GM19438 (cell line): Measurements from ENCODE around the gene MFN2.
"Not testable (repeated sequence)": the region's sequence is repeated elsewhere in the genome, so short reads cannot be mapped to it uniquely, and the experiment has no call there.

Experiments
- ATAC-seq: cut with Tn5 transposase; IDR thresholded peaks from one replicate; pipeline ENCODE4 v1.9.1; 2021; ENCODE audit warnings: low read depth; ENCODE audit not compliant: unreplicated experiment

MFN2 gene

DNA sequence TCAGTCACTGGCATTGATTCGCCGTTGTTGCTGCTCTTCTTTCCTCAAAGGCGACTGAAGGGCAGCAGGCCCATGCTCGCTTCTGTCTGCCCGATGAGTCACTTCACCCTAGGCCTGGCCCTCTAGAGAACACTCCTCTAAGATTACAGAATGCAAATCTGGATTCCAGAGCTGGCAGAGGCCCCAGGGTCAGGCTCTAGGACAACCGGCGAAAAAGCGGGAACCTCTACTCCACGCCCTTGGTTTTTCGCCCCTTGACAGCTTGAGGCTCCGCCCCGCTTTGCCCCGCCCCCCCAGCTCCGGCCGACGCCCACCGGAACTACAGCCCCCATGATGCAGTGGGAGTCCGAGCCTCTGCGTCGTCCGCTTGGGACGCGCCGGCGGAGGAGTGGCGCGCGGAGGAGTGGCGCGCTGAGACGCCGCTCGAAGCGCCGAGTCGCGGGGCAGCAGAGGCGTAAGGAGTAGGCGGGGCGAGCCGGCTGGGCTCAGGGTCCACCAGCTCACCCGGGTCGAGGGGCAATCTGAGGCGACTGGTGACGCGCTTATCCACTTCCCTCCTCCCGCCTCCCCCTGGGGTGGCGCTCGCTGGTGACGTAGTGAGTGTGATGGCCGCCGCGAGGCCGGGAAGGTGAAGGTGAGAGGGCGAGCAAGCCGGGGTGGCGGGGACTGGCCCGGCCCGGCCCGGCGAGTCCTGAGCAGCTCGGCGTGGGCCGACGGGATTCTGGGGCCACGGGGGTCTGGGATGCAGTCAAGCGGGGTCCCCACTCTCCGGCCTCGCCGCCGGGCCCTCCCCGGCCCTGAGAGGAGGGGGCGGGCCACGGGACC is at the start of gene MFN2:
MFN2 (plus strand) TSS at position 594 of the 825 bp plus-strand sequence. CDS start 8,725 bp downstream, outside the sequence.
- peak; percentile 91 for ATAC-seq

GRCh38 chr1:11930571-11931445 is 49.4 kb upstream of the MFN2 start:
- ATAC-seq: no peak

DNA sequence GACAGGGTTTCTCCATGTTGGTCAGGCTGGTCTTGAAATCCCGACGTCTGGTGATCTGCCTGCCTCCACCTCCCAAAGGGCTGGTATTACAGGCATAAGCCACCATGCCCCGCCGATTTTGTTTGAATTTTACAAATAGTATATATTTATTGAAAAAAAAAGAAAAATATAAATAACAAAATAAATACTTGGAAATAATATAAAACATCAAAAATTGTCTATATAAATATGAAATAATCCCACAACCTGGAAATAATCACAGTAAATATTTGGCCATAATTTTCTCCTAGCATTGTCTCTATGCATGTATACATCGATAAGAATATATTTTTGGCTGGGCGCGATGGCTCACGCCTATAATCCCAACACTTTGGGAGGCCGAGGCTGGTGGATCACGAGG is 48.4 kb upstream of the MFN2 start:
- ATAC-seq: no peak

DNA sequence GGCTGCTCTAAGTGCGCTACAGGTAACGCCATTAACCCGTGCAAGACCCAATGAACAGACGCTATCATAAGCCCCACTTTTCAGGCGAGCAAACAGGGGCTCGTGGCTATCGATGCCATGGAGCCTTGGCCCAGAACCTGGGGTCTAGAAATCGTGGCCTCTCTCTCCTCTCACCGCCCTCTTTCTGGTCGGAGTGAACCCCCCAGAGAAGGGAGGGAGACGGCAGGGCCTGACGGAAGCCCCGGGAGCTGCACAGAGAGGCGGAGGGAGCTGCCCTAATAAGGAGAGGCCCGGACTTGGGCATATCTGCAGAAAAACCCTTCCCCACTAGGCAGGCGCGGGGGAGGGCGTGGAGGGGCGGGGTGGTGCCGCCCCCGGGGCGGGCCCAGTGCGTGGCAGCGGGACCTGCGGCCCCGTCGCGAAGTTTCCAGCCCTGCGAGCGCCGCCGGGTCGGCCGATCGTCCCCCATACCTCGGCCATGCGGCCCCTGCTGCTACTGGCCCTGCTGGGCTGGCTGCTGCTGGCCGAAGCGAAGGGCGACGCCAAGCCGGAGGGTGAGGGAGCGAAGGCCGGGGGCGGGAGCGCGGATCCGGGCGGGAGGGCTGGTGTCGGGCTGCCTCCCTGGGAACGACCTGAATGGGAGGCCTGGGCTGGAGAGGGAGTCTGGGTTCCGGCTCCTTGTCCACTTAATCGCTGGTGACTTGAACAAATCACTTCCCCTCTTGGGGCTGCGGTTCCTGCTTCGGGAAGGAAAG is 45.8 kb upstream of the MFN2 start, which contains the start of gene PLOD1:
PLOD1 (plus strand) TSS at position 416 of the 755 bp plus-strand sequence; CDS start at position 479, 63 bp downstream.
- peak; percentile 90 for ATAC-seq

DNA sequence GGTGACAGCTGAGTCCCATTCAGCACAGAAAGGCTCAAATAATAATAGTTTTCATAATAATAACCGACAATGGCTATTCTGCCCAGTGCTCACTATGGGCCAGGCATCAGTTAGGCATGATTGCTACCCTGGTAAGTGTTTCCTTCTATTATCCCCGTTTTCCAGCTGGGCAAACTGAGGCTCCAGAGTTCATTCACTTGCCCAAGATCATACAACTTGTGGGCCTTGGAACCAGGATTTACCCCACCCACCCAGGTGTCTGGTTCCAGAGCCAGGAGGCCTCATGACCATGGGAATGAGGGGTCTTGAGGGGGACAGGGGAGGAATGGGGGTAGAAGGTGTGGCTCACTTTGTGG is 45.2 kb upstream of the MFN2 start:
- ATAC-seq: no peak

DNA sequence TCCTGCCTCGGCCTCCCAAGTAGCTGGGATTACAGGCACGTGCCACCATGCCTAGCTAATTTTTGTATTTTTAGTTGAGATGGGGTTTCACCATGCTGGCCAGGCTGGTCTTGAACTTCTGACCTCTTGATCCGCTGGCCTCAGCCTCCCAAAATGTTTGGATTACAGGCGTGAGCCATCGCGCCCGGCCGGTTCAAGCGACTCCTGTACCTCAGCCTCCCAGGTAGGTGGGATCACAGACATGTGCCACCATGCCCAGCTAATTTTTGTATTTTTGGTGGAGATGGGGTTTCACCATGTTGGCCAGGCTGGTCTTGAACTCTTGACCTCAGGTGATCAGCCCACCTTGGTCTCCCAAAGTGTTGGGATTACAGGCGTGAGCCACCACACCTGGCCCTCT is 44.5 kb upstream of the MFN2 start:
- not testable (repeated sequence) for ATAC-seq

DNA sequence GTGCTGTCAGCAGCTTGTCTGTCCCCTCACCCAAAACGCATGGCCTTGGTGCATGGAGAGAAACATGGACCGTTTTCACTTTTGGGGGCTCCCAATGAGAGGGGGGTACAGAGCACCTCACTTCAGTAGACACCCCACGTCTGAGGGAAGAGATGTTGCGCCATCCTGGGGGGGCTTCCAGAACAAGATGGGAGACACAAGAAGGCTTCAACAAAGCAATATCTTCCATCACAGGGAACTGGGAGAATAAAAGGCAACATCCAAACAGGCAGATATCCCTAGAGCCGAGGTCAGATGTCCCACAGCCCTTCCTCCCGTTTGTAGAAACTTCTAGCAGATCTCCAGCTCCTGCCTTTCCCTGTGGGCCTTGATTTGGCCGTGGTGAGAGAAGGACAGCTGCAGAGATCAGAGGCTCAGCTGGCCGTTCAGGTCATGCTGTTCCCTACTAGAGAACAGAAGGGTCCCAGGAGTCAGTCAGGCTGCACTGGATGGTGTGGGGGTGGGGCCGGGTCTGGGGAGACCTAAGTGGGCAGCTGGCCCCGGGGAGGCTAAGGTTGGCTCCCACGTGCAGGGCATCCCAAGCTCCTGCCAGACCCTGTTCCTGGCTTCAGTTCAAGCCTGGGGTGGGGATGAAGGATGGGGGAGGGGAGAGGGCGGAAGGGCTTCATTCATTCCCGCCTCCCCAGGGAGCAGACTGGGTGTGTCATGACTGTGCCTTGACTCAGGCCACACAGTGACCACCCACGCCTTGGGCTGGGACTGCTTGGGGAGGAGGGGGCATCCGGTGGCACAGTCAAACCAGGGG is 41.3 kb upstream of the MFN2 start:
- ATAC-seq: no peak

DNA sequence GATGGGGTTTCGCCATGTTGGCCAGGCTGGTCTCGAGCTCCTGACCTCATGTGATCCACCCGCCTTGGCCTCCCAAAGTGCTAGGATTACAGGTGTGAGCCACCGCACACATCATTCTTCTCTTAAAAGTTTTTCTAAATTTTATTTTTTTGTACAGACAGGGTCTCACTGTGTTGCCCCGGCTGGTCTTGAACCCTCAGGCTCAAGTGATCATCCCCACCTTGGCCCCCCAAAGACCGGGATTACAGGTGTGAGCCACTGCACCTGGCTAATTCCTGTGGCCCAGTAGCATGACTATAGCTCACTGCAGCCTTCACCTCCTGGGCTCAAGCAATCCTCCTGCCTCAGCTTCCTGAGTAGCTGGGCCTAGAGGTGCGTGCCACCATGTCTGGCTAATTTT is 40.5 kb upstream of the MFN2 start:
- ATAC-seq: not testable (repeated sequence)

DNA sequence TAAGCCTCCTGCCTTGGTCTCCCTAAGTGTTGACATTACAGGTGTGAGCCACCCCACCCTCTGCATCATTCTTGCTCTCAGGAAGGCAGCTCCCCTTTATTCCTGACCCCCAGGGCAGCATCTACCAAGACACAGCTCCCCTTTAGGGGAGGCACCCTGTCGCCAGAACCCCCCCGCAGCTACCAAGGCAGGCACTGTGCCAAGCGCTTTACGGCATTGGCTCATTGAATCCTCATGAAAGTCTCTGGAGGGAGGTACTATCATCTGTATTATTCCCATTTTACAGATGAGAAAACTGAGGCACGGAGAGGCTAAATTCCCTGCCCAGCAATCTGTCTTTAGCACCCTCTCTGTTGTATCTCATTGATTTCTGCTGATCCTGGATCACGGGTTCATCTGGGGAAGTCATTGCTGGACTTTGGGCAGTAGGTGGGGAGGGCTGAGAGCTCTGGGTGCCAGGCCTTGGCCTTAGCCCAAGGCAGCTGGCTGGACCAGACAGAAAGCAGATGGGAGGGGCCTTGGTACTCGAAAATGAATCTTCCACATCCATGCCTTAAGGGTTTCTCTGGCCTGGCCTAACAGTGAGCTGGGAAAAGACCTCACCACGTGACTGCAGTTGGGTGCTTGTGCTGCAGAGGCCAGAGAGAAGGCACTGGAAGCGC is 39.9 kb upstream of the MFN2 start:
- no peak for ATAC-seq

GRCh38 chr1:11942280-11942679 is 38.0 kb upstream of the MFN2 start:
- ATAC-seq: no peak

GRCh38 chr1:11943619-11944018 is 36.6 kb upstream of the MFN2 start:
- no peak for ATAC-seq

DNA sequence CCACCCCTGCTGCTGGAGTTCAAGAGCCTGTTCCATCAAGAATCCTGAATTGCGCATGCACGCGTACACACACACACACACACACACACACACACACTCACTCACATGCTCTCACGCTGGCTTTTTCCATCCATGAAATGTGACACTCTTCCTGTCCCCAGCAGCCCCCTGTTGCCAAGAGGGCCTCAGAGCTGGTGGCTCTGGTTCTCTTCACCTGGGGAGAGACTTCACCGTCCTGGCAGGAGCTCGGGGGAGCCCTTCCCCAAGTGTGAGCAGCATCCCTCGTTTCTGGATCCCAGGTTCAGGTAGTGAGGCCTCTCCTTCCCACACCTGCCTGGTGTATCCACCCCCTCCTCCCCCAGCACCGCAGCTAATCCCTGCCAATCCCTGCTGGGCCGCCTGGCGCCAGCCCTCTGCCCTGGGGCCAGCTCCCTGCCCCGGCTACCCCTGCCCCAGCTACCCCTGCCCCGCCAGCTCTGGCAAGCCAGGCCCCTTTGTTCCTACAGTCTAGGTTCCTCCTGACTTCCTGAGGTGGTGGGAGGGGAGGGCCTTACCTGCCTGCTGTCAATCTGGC is 35.8 kb upstream of the MFN2 start:
- ATAC-seq: no peak

GRCh38 chr1:11946647-11947046 is 33.6 kb upstream of the MFN2 start:
- no peak for ATAC-seq

- ATAC-seq: no peak
Observed at GRCh38 chr1:11948822-11949458, 31.3 kb upstream of the MFN2 start.

GRCh38 chr1:11951901-11952300 is 28.3 kb upstream of the MFN2 start:
- ATAC-seq: no peak

GRCh38 chr1:11952455-11953109 is 27.7 kb upstream of the MFN2 start:
- no peak for ATAC-seq

- no peak for ATAC-seq
Observed at GRCh38 chr1:11955221-11955620, 25.0 kb upstream of the MFN2 start.

DNA sequence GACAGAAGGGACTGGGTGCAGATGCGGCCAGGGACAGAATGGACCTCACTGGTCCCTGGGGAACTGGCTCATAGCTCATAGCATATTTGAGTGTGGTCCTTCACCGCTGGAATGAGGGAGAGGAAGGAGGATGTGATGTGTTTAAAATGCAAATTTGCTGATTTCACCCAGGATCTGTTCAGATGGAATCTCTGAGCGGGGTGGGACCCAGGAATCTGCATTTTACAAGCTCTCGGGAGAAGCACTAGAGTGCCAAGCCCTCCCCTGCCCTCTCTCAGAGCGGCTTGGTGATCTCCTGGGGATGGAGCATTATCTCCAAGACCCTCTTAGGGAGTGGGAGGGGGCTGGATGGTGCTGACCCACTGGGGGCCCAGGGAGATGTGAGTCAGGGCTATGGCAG is 22.8 kb upstream of the MFN2 start:
- no peak for ATAC-seq
